Islet precursor cell (in vitro differentiated cells): ENCODE data around the gene MBD3L4.
"Not testable (repeated sequence)": the region's sequence is repeated elsewhere in the genome, so short reads cannot be mapped to it uniquely, and the experiment has no call there.

Source experiments
- DNase-seq: peaks from one replicate; pipeline ENCODE4 v3.0.0-alpha.2; 2018

MBD3L4 gene

GRCh38 chr19:7041563-7041962 is 1.6 kb upstream of the MBD3L4 start:
- not testable (repeated sequence) for DNase-seq

- not testable (repeated sequence) for DNase-seq
Measured at GRCh38 chr19:7030278-7030677, 9.7 kb downstream of the MBD3L4 start, which contains the start of gene MBD3L5. Gene MBD3L5 (plus strand): TSS chr19:7030578. CDS start chr19:7030612, 34 bp downstream.

- DNase-seq: not testable (repeated sequence)
Measured at GRCh38 chr19:7028790-7029189, 11.2 kb downstream of the MBD3L4 start.

- DNase-seq: not testable (repeated sequence)
Measured at GRCh38 chr19:7021331-7021730, 18.6 kb downstream of the MBD3L4 start, which contains the start of gene MBD3L2B. Gene MBD3L2B (minus strand): TSS chr19:7021431. CDS start chr19:7021397, 34 bp downstream.

GRCh38 chr19:7018828-7019227 is 21.2 kb downstream of the MBD3L4 start:
- peak; percentile 2 for DNase-seq

- no peak for DNase-seq
Measured at GRCh38 chr19:7013678-7014077, 26.3 kb downstream of the MBD3L4 start.

- DNase-seq: no peak
Measured at GRCh38 chr19:7010722-7011593, 29.0 kb downstream of the MBD3L4 start.

- DNase-seq: peak; percentile 28
Measured at GRCh38 chr19:7007859-7008258, 32.1 kb downstream of the MBD3L4 start.

- peak; percentile 18 for DNase-seq
Measured at GRCh38 chr19:7006135-7006704, 33.8 kb downstream of the MBD3L4 start.

GRCh38 chr19:7004313-7004931 is 35.6 kb downstream of the MBD3L4 start:
- peak; percentile 27 for DNase-seq

- no peak for DNase-seq
Measured at GRCh38 chr19:7000816-7001215, 39.2 kb downstream of the MBD3L4 start.

GRCh38 chr19:7000333-7000732 is 39.6 kb downstream of the MBD3L4 start:
- DNase-seq: no peak

- no peak for DNase-seq
Measured at GRCh38 chr19:6999933-7000332, 40.0 kb downstream of the MBD3L4 start.

GRCh38 chr19:6997679-6998445 is 42.1 kb downstream of the MBD3L4 start:
- DNase-seq: no peak

- no peak for DNase-seq
Measured at GRCh38 chr19:6996810-6997209, 43.2 kb downstream of the MBD3L4 start.

GRCh38 chr19:6995054-6995453 is 44.9 kb downstream of the MBD3L4 start:
- DNase-seq: no peak

GRCh38 chr19:6988257-6988656 is 51.7 kb downstream of the MBD3L4 start:
- no peak for DNase-seq

GRCh38 chr19:6987850-6988249 is 52.1 kb downstream of the MBD3L4 start:
- DNase-seq: no peak
